ENCODE results near the gene NSUN2.
"Not testable (repeated sequence)": the region's sequence is repeated elsewhere in the genome, so short reads cannot be mapped to it uniquely, and the experiment has no call there.

The NSUN2 gene

GRCh38 chr5:6581559-6582426, 51.1 kb downstream of the NSUN2 start:
- DNase-seq, result no peak

- DNase-seq, result no peak
Observed at GRCh38 chr5:6581090-6581489, 51.8 kb downstream of the NSUN2 start.

GRCh38 chr5:6579535-6579934, 53.3 kb downstream of the NSUN2 start:
- DNase-seq, result no peak

GRCh38 chr5:6578676-6579343, 54.0 kb downstream of the NSUN2 start:
- no peak for DNase-seq

GRCh38 chr5:6576861-6577501, 55.9 kb downstream of the NSUN2 start:
- DNase-seq, result no peak

- no peak for DNase-seq
Observed at GRCh38 chr5:6574537-6575245, 58.2 kb downstream of the NSUN2 start.

- no peak for DNase-seq
Observed at GRCh38 chr5:6574111-6574510, 58.7 kb downstream of the NSUN2 start.

GRCh38 chr5:6573651-6574101, 59.2 kb downstream of the NSUN2 start:
- DNase-seq, result no peak

- no peak for DNase-seq
Observed at GRCh38 chr5:6572825-6573380, 59.9 kb downstream of the NSUN2 start.

GRCh38 chr5:6572086-6572824, 60.6 kb downstream of the NSUN2 start:
- no peak for DNase-seq

- not testable (repeated sequence) for DNase-seq
Observed at GRCh38 chr5:6571607-6572006, 61.2 kb downstream of the NSUN2 start.

- DNase-seq, result no peak
Observed at GRCh38 chr5:6570530-6570929, 62.3 kb downstream of the NSUN2 start.

- DNase-seq, result no peak
Observed at GRCh38 chr5:6568889-6569288, 64.0 kb downstream of the NSUN2 start.

GRCh38 chr5:6568383-6568782, 64.5 kb downstream of the NSUN2 start:
- DNase-seq, result no peak

GRCh38 chr5:6567835-6568234, 65.0 kb downstream of the NSUN2 start:
- DNase-seq, result no peak

- DNase-seq, result no peak
Observed at GRCh38 chr5:6567068-6567467, 65.8 kb downstream of the NSUN2 start.

- DNase-seq, result no peak
Observed at GRCh38 chr5:6565492-6565891, 67.4 kb downstream of the NSUN2 start.

GRCh38 chr5:6557807-6558575, 74.9 kb downstream of the NSUN2 start:
- DNase-seq, result no peak

- DNase-seq, result no peak
Observed at GRCh38 chr5:6556802-6557102, 76.1 kb downstream of the NSUN2 start.

- DNase-seq, result no peak
Observed at GRCh38 chr5:6556089-6556801, 76.6 kb downstream of the NSUN2 start.

GRCh38 chr5:6554812-6555211, 78.0 kb downstream of the NSUN2 start:
- no peak for DNase-seq

Data from stimulated activated CD8-positive, alpha-beta memory T cell treated with anti-CD3 and anti-CD28 coated beads, Interleukin-4, amount 100 ng/mL, for 48 hours (primary cell).